Heart left ventricle (tissue), 13 donors: Measurements from ENCODE around the gene GABPB1.

Experiments
- POLR2A ChIP-seq, 2 donors: fragments of 450-650 bp; IDR thresholded peaks; one replicate each; pipeline ENCODE4 v1.6.1; 2017; ENCODE audit warnings: antibody characterized with exemption in 2 of 2, mild to moderate bottlenecking in 2 of 2, moderate library complexity in 2 of 2
- TF ChIP-seq, protein P1 (sequence below), 12 donors: fragments of 200-600 bp; sonication (generic) in 4 of 12; IDR thresholded peaks; one replicate each; pipeline versions ENCODE4 v1.5.0 to v1.8.0; 2018 to 2022; ENCODE audit warnings: antibody characterized with exemption in 12 of 12, mild to moderate bottlenecking in 5 of 12
- donor health status: ischemic (EF 13 %, LVEDD 7.1; RV severe dilation, severe dysfunction).
- donor health status: DM: no; HTN: yes; CAD: no.
- donor health status: DM: no; HTN: no; CAD: no.
- donor health status: ischemic (EF 25% LVEDD 6.9; RV normal size, moderate dysfunction).
- donor health status: ischemic (EF 25% LVEDD 5.7; RV mildly dilated, moderate dysfunction).
- donor health status: ischemic (EF 35%, LVEDD 5.7; RV mildly dilated, moderate dysfunction).
- donor health status: nonischemic (EF 11% LVEDD 7.7; RV severe dilation, severe dysfunction).
- donor health status: DM: yes; HTN: yes; CAD: no.
- donor health status: PGD.
- donor health status: ischemic (EF 29% LVEDD 5.4; RV normal size, mild dysfunction).
- donor health status: nonischemic (EF 23%, LVEDD 6.1; RV moderate dilation, normal function).

GRCh38 chr15:50275908-50276307 is 79.1 kb downstream of the GABPB1 start:
- TF ChIP-seq, protein P1, sequence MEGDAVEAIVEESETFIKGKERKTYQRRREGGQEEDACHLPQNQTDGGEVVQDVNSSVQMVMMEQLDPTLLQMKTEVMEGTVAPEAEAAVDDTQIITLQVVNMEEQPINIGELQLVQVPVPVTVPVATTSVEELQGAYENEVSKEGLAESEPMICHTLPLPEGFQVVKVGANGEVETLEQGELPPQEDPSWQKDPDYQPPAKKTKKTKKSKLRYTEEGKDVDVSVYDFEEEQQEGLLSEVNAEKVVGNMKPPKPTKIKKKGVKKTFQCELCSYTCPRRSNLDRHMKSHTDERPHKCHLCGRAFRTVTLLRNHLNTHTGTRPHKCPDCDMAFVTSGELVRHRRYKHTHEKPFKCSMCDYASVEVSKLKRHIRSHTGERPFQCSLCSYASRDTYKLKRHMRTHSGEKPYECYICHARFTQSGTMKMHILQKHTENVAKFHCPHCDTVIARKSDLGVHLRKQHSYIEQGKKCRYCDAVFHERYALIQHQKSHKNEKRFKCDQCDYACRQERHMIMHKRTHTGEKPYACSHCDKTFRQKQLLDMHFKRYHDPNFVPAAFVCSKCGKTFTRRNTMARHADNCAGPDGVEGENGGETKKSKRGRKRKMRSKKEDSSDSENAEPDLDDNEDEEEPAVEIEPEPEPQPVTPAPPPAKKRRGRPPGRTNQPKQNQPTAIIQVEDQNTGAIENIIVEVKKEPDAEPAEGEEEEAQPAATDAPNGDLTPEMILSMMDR (IDR thresholded peaks at IDR 0.05) = no peak
- no peak for TF ChIP-seq POLR2A (IDR thresholded peaks at IDR 0.05)
